Activated CD4-positive, CD25-positive, alpha-beta regulatory T cell treated with anti-CD3 and anti-CD28 coated beads, Interleukin-2, amount 50 U/mL, for 24 hours (primary cell): Measurements from ENCODE around the gene SDHAF3.
"Not testable (repeated sequence)": the region's sequence is repeated elsewhere in the genome, so short reads cannot be mapped to it uniquely, and the experiment has no call there.

ENCODE experiments used
- ATAC-seq, 2 donors: fragments of 150-1000 bp; cut with Tn5 transposase; one replicate each; pipeline ENCODE4 v1.10.0; 2021; ENCODE audit warnings: mild to moderate bottlenecking in 1 of 2, moderate library complexity in 1 of 2

The SDHAF3 gene

DNA sequence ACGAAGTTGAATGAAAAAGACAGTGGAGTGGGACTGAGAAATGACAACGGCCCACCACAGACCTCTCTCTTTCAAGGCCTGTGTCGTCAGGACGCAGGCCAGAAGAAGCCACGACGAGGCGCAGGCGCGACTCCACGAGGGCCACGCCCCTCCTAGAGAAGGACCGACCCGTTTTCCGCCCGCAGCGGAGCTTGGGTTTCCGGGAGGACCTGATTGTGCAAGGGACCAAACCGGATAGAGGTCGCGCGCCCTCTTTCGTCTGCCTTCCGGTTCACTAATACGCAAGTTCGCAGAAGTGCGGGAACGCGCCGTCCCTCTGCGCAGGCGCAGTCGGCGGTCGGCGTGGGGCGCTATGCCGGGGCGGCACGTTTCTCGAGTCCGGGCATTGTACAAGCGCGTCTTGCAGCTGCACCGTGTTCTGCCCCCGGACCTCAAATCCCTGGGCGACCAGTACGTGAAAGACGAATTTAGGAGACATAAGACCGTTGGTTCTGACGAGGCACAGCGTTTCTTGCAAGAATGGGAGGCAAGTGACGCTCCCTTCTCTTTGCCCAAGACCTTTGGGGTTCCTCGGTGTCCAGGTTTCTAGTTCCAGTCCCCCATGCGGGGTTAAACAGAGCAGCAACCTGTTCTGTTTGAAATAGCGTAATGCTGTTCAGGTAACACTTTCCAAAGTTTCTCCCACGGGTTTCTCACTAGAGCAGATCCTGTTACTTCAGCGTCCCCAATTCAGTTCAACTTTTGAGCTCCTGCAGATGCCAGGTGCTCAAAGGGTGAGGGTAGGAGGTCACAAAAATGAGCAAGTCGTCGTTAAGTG, at the start of gene SDHAF3:
Gene SDHAF3 (plus strand): TSS at position 327 of the 817 bp plus-strand sequence. CDS start 26 bp downstream, at position 353.
- ATAC-seq = peak; percentile 93 to 94

DNA sequence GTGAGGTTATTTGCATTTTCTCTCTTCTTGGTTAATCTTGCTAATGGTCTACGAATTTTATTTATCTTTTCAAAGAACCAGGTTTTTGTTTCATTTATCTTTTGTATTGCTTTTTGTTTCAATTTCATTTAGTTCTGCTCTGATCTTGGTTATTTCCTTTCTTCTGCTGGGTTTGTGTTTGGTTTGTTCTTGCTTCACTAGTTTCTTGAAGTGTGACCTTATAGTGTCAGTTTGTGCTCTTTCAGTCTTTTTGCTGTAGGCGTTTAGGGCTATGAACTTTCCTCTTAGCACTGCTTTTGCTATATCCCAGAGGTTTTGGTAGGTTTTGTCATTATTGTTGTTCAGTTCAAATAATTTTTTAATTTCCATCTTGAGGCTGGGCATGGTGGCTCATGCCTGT, 45.5 kb upstream of the SDHAF3 start:
- not testable (repeated sequence) for ATAC-seq

DNA sequence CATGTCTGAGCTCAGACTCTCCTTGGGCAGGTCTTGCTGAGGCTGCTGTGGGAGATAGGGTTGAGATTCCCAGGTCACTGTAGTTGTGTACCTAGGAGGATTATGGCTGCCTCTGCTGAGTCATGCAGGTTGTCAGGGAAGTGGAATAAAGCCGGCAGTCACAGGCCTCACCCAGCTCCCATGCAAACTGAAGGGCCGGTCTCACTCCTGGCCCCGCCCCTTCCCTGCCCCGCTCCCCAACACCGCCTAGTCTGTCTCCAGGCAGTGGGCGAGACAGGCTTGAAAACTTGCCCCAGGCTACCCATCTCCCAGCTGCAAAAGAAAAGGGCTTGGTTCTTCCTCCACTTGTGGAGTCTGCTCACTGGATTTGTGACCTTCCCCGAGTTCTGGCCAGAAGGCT, 41.6 kb upstream of the SDHAF3 start:
- no peak for ATAC-seq

DNA sequence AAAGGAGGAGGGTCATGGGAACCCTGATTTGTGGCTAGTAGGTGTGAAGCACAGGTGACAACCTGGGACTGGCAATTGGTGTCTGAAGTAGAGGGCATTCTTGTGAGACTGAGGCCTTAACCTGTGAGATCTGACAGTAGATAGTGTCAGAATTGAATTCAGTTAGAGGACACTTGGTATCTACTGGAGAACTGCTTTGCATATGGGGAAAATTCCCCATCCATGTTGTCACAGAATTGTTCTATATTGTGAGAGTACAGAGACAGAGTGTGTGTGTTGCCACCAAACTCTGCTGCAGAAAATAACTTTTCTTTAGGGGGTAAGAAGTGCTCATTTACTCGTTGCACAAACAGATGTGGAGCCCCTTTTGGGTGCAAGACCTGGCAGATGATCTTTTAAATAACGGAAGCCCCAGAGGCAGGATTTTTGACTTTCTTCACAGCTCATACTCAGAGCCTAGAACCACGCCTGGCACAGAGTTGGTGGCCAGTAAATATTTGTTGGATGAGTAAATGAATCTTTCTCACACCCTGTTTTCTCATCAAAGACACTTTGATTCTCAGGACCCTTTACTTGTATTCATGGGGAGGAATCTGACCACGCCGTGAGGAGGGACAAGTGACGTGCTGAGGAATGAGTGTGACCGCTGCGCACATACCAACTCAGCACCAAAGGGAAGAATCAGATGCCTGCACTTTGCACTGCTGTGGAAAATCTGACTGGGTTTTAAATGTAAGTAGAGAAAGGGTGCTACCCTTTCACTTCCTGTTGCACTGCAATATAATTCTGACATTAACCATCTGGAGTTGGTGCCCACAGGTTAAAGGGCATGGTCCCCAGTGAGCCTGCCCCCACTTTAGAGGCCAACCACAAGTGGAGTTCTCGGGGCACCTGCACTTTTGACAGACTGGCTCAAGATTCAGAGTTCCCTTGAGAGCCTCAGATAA, 39.2 kb upstream of the SDHAF3 start:
- ATAC-seq = no peak

DNA sequence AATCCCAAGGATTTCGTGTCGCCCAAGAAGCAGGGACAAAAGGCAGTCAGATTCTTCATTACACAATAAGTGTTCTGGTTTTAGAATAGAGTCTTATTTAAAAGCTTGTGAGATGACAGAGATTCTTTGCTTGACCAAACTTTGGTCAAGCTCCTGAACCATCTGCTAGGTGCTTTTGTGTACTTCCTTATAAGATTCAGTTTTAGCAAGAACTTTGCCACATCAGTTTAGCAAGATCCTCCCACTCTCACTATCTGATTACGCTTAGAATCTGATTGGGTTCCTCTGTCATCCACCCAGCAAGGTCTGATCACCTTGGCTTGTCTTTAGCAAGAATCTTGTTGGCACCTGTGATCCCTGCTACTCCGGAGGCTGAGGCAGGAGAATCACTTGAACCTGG, 38.2 kb upstream of the SDHAF3 start:
- no peak for ATAC-seq

DNA sequence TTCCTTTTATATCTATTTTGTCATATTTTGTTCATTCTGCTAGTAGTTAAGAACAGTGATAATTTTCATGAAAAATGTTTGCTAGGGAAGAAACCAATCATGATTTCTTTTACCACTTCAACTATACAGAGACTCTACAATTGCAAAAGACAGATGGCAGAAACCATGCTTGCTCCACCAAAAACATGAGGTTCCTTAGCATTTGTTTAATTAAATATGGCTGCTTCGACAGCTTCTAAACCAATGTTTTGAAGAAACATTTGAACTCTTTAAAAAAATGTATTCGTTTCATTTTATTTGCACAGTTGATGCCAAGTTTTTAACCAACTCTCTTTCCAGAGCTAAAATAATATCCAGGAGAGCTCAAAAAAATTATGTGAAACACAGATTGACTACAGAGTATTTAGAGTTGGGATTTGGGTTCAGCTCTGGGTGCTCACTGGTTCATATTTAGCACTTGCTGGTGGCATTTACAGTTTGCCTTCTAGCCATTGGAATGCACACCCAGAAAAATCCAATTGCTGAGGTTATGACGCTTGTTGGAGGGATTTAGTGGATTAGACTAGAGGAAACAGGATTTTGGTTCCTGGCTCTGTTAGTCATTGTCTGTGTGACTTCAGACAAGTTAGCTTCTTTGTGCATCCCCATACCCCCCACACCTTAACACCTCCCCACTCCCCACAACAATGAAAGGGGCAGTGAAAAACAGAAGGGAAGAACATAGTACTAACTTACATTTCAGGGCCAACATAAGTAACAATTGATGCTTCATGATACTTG, 35.8 kb upstream of the SDHAF3 start:
- no peak for ATAC-seq

DNA sequence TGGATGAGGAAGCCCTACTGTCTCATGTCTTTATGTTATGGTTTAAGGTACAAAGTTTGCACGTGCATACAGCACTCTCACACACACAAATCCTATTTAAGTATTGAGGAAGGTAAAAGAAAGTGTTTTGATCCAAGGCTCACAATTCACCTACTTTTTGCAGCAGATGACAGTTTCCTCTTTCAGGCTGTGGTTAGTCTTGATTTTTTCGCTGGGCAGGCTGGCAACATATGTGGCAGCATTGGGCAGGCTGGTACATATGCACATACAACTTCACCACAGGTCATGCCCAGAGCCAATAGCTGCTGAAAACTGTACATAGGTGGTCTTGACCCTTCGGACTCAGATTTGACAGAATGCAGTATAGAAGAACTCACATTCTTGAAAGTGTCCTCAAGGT, 29.1 kb upstream of the SDHAF3 start:
- no peak for ATAC-seq

DNA sequence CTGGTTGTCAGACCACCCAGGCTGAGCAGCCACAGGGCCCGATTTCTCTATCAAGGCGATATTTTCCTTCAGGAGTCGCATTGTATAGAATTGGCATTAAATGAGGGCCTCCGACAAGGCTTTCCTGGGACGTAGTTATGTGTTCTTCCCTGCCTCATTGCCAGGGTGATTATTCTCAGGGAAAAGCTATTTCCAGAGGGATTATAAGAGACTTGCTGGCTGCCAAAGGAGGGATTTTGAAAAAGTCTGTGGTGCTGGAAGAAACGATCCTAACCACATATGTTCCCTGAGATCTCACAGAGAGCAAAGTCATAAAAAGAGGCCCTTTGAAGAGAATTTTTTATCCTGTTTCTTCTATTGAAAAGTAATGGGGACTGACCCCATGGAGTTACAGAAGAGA, 27.7 kb upstream of the SDHAF3 start:
- ATAC-seq = no peak

DNA sequence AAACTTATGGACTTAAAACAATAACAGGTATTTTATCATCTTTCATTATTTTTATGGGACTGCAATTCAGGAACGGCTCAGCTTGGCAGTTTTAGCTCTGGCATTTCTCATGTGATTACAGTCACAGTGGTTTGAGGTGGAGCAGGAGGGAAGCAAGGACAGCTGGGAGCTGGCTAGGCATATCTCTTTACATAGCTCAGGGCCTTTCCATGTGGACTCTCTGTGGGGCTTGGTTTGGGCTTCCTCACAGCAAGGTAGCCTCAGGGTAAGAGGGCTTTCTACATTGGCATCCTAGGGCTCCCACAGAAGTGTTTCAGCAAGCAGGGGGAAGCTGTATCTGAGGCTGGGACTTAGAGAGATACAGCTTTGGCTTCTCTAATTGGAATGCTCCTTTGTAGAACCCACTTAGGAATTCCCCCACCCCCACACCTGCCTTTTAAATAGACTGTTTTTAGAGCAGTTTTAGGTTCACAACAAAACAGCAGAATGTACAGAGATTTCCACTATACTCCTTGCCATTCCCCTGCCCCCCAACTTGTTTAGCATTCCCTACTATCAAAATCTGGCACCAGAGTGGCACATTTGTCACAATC, 26.6 kb upstream of the SDHAF3 start:
- no peak for ATAC-seq

DNA sequence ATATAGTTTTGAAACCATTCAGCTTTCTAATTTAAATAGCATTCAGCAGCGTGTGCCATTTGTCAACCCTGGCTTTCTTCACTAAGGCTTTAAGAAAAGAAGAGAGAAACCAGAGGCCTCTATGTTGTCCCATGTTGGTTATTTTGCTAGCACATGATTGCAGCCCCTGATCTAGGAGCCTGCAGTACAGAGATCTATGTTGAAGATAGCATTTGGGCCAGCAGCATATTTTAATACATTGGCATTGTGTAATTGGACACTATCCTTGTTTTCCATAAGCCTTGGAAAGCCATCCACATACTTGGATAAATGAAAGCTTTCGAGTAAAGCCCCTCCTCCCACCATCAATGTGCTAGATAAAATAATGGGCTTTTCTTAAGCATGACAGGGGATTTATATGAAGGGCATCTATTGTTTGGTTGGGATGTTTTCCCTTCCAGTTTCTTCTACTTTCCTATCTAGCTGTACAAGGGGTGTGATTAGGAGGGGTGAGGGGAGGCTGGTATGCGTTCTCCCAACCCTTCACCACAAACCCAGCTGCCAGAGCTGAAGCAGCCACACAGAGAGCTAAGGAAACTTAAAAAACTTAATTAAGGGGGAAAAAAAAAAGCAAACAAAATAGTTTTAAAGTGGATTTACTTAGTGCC, 23.1 kb upstream of the SDHAF3 start:
- ATAC-seq = no peak

DNA sequence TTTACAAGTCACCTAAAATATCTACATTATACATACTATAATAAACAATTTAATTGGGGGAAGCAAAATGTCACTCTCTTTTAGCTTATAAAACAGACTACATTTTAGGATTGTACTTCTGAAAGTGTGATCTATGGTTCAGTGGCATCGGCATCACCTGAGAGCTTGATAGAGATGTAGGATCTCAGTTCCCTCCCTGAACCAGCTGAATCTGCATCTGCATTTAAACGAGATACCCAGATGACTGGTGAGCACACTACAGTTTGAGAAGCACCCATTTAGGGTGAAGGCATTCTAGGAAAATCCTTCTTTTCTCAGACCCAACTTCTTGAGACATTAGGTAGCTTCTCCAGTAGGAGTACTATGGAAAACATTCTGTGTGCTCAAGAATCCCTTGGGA, 21.5 kb upstream of the SDHAF3 start:
- ATAC-seq = no peak

DNA sequence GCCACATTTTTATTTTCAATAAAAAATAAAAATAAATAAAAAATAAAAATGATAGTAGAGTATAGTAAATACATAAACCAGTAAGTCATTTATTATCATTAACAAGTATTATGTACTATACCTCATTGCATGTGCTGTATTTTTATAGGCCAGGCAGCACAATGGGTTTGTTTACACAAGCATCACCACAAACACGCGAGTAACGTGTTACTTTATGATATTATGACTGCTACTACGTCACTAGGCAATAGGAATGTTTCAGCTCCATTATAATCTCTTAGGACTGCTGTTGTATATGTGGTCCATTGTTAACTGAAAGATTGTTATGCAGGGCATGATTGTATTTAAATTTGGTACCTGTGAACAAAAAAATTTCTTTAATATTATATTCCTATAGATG, 20.8 kb upstream of the SDHAF3 start:
- ATAC-seq = no peak

DNA sequence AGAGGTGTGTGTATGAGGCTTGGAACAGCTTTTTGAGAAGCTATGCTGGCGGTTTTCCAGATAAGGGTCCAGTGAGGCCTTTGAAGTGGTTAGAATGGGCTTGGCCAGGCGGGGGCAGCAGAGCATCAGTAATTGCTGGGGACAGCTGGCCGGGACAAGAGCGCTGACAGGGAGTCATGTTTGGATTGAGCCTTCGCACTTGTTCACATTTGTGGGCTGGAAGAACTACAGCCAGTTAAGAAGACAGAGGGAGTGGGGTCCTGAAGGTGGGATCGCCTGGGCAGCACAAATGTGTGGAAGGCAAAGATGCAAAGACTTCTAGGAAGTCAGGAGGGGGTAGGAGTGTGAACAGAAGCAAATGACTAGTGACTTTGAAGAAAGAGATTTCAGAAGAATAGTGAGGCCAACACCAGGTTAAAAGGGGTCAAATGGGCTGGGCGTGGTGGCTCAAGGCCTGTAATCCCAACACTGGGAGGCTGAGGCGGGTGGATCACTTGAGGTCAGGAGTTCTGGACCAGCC, 12.7 kb upstream of the SDHAF3 start:
- peak; percentile 69 to 77 for ATAC-seq

DNA sequence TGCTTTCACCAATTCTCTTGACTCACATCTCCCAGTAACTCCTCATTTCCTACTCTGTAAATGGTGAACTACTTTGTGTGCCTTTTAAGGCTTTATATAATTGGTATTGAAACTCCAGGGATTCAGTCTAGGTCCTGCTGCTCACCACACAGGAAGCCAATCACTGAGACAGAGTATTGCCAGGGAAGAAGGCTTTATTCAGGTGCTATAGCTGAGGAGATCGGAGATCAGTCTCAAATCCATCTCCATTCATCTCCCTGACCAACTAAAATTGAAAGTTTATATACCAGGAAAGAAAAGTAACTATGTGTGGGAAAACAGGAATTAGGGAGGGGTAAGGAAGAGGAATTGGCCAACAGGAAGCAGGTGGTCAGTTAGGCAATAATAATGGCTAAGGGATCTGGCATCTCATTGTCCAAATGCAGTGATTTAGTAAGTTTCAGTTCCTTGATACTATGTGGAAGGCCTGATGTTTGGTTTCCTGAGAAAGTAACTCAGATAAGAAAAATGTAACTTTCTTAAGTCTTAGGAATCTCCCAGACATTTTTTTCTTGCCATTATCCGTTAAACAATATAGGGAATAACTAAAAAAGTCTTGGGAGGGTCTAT, 10.2 kb upstream of the SDHAF3 start:
- ATAC-seq = no peak

DNA sequence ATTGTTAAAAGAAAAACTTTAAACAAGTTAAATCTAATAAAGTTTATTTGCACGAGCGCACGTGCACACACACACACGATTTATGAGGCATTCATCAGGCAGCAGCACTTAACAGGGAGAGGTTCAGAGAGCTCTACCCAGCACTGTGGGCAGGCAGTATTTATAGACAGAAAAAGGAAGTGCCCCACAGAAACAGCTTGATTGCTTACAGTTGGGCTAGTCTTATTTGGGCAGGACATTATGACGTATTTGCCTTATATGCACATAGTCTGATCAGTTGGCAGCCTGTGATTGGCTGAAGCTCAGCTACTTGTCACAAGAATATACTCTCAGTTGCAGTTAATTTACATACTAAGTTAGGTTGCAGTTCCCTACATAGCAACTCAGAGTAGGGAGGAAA, 1.2 kb upstream of the SDHAF3 start:
- ATAC-seq = no peak

DNA sequence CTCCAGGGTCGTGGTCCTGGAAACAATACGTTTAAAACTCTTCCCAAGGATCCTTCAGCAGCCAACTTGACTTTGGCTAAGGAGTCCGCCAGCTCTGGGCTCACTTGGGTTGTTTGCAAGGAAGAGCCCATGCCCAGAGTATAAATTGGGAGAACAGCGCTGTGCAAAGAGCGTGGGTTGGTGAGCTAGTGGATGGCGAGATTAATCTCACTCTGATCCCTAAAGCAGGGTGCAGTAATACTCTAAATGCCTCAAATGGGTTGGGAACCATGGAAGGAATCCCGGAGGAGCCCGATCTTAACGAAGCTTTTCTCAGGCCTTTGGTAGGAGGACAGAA, 495 bp upstream of the SDHAF3 start:
- ATAC-seq = no peak

DNA sequence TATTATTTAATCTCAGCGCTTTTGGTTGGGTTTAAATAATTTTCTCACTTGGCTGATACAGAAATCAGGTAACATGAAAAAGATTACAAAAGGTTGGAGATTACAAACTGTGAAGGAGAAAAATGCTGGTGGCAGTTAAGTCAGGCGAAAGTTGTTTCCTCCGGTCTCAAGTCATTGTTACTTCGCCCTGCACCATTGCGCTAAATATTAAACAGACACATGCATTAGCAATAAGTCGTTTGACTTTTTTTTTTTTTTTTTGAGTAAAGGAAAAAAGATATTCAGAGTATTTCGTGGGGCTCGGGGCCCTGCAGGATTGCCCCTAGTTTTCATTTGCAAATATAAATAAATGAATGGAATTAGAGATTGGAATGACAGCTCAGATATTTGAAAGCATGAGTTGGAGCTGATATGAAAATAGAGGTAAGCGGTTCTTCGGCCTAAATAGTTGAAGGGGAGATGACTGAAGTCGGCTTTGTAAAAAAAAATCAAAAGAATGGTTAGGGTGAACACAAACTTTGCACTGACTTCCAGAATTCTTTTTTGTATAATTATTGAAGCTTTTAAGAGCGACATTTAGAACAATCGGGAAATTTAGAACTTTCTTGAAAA, 914 bp downstream of the SDHAF3 start:
- ATAC-seq = no peak

DNA sequence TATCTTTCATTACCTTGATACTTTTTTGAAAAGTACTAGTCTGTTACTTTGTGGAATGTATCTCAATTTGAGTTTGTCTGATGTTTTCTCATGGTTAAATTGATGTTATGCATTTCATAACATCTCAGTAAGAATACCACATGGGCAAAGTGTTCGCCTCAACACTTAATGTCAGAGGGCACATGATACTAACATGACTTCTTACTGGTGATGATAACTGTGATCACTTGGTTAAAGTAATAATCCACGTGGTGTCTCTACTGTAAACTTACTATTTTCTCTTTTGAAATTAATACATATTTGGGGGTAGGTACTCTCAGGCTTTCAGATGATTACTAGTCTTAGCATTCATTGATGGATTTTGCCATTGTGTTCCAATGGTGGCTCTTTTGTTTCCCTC, 2.2 kb downstream of the SDHAF3 start:
- ATAC-seq = no peak

DNA sequence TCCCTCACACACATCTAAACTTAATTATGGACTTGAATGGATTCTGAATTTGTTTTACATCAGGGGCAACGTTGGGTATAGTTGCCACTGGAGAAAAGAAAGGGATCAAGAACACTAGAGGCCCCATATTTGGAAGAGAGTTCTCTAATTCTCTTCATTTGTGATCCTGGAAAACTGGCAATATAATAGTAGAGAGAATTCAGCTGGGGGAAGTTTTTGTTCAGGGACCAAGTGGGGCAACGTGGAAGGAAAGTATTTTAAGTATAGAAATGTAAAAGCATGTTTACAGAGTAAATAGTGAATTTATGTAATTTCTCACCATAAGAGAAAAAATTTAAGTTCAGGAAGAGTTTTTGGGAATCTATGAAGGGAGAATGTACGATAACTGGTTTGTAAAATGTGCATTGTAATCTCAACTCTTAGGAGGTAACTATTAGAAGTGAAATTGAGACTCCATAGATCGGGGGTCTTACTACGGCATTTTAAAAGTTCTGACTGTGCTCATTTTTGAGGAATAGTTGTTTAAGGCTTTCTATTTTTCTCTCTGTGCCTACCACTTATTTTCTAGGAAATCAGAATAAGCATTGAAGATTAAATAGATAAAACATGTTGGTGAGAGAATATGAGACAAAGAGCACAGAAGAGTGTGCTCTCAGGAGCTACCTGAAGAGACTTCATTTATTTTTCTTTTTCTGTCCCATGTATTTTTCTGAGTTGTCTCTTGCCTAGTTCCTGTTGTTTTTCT, 3.4 kb downstream of the SDHAF3 start:
- ATAC-seq = no peak

DNA sequence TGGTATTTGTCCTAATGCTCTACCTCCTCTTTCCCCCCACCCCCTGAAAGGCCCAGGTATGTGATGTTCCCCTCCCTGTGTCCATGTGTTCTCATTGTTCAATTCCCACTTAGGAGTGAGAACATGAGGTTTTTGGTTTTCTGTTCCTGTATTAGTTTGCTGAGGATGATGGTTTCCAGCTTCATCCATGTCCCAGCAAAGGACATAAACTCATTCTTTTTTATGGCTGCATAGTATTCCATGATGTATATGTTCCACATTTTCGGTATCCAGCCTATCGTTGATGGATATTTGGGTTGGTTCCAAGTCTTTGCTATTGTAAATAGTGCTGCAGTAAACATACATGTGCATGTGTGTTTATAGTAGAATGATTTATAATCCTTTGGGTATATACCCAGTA, 5.6 kb downstream of the SDHAF3 start:
- ATAC-seq = not testable (repeated sequence)
